ENCODE data around the gene AIFM3.

AIFM3 gene

DNA sequence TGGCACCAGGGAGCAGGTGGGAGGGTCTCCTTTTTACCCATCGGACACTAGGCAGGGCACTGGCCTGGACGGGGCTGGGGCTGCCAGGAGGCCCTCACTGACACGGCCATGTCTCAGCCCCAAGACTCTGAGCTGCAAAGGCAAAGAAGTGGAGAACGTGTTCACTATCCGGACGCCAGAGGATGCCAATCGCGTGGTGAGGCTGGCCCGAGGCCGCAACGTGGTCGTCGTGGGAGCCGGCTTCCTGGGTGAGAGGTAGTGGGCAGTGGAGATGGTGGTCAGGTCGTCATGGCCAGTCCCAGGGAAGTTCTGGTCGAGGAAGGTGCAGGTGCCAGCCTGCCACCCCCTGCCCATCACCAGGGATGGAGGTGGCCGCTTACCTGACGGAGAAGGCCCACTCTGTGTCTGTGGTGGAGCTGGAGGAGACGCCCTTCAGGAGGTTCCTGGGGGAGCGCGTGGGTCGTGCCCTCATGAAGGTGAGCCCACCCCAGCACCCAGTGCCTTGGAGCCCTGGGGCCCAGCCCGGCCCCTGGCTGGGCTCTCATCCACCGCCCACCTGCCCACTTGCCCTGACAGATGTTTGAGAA lies 9.3 kb downstream of the AIFM3 start:
- no peak for DNase-seq

DNA sequence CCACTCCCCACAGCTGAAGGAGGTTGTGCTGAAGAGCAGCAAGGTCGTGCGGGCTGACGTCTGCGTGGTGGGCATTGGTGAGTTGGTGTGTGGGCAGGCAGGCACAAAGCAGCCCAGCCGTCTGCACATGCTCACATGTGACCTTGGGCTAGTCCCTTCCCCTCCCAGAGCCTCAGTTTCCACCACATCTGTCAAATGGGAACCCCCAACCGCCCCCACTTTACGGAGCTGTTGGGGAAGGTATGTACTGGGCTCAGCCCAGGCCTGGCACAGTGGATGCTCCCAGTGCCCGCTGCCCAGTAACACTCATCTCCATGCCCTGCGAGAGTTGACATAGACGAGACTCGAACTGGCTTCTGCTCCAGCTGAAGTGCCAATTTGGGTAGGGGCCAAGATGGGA lies 10.0 kb downstream of the AIFM3 start:
- DNase-seq: no peak

DNA sequence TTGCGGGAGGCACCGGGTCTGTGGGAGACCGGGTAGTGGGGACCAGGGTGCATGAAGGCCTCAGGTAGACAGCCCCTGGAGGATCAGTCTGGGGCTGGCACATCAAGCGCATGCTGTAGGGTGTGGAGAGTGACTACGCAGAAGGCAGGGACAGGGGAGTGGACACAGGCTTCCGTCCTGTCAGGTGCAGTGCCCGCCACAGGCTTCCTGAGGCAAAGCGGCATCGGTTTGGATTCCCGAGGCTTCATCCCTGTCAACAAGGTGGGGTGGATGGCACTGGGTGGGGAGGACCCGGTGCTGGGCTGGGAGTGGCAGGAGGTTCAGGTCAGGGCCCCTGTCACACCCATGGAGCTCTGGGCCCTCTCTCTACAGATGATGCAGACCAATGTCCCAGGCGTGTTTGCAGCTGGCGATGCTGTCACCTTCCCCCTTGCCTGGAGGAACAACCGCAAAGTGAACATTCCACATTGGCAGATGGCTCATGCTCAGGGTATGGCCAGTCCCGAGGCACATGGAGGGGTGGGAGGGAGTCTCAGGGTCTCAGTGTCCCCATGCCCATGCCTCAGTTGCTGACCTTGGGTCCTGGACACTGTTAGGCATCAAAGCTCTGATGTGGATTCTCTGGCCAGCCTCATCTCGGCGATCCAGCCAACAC lies 10.6 kb downstream of the AIFM3 start:
- DNase-seq: no peak

DNA sequence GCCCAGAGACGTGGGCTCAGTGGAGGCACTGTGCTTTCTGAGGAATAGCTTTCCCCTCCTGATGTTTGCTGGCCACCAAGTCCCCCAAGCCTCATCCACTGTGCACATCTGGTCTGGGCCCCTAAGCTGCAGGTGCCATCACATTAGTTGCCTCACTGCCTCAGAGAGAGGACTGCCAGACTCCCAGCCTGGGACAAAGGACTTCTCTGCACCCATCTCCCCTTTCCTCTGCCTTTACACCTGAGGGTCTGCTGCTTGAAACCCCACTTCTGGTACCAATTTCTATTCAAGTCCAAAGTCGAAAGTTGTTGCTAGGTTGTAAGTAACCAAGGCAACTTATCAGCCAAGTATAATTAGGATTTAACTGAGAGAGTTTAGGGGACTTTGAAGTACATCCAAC lies 11.4 kb downstream of the AIFM3 start:
- DNase-seq: no peak

DNA sequence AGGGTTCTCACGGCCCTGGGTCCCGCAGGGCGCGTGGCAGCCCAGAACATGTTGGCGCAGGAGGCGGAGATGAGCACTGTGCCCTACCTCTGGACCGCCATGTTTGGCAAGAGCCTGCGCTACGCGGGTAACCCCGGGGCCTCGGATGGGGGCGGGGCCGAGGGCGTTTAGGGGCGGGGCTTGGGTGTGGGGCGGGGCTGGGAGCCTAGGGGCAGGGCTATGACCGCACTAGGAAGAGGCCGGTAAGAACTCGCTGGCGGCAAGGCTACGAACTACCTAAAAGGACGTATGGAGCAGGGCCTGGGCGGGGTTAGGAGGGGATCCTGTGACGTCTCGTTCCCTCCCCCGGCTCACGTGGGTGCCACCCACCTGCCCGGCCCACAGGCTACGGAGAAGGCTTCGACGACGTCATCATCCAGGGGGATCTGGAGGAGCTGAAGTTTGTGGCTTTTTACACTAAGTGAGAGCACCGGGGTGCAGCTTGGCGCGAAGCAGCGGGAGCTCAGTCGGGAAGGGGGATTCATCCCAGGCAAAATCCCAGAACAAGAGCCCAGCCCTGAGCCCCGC lies 12.3 kb downstream of the AIFM3 start:
- no peak for DNase-seq

DNA sequence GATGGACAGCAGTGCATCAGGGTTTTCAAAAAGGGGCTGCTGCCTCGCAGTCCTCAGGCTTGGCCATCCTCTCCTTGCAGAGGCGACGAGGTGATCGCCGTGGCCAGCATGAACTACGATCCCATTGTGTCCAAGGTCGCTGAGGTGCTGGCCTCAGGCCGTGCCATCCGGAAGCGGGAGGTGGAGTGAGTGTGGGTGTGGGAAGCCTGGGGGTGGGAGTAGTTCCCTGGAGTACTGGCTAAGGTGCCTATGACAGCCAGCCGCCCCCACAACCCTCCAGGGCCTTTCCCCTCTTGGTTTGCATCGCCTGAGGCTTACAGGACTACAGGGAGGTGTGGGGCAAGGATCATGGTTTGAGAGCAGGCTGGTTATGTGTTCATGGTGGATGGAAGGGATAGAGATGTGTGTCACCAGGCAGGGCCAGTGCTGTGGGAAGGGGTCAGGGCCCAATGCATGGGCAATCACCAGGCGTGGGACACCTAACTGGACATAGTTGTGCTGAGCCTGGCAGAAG lies 12.9 kb downstream of the AIFM3 start:
- no peak for DNase-seq

DNA sequence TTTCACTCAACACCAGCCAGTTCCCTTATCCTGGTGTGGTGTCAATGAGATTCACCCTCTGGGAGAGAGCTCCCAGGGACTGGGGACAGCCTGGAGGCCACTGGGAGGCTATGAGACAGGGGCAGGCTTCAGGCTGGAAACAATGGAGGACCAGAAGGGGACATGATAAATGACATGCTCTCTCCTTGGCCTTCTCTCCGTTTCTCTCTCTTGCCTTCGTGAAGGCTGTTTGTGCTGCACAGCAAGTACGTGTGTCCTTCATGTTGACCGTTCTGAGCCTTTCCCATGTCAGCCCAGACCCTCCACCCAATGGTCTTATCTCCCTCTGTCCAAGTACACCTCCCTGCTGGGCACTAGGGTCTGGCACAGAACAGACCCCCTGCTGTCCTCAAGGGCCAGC lies 13.5 kb downstream of the AIFM3 start:
- DNase-seq: no peak

DNA sequence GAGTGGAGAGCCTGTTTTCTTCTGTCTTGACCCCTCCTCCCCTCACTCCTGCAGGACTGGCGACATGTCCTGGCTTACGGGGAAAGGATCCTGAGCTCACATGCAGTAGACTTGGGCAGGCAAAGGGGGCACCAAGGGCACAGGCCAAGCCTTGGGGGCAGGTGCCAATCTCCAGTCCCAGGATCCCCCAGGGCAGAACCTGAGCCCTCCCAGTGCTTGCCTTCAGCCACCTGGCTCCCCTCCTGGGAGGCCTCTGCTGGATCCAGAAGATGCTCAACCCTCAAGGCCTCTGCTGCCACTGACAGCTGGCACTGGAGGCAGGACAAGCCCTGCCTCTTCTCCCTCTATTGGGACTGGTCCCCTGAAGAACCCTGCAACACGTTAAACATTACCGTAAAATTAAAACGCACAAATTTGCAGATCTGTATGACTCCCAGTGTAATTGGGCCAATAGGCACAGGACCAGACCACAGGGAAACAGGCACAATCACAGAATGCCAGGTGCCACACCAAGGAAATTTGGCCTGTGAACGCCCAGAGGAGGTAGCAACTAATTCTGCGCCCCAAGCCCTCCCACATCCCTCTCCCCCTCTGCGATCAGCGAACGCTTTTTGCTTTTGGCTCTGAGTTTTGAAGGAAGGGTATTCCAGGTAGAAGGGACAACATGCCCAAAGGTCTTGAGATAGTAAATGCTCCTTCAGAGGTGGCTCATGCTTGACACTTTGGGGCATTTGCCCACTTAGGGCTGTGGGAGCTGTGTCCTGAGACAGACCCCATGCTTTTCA lies 14.1 kb downstream of the AIFM3 start:
- no peak for DNase-seq

DNA sequence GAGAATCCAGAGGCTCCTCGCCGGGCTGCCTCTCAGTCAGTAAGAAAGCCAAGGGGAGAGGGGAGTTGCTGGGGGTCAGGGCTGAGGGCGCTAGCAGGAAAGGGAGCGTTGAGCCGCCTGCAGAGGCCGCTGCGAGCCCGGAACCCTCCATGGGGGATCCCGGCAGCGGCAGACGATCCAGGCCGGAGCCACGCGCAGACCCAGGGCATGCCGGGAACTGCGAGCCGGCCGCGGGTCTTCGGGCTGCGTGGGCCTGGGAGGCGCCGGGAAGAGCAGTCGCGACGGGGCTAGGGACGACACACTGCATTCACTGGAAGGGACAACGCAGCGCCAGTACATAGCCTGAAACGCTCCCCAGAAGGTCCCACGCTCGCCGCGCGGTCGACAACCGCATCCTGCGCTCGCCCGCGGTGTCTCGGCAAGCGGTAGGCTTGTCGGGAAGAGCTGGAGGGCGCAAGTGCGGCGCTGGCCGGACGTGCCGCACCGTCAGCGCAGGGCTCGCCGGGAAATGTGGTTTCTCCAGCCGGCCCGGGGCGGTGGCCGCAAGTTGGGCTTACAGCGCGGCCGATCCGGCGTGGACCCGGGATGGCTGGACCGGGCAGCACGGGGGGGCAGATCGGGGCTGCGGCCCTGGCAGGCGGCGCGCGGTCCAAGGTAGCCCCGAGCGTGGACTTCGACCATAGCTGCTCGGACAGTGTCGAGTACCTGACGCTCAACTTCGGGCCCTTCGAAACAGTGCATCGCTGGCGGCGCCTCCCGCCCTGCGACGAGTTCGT lies 14.9 kb downstream of the AIFM3 start, which contains the start of gene LZTR1:
Gene LZTR1, plus strand, starts transcription at position 511 of the 776 bp plus-strand sequence. Its CDS starts 75 bp downstream, at position 586.
- DNase-seq: peak; percentile 42

DNA sequence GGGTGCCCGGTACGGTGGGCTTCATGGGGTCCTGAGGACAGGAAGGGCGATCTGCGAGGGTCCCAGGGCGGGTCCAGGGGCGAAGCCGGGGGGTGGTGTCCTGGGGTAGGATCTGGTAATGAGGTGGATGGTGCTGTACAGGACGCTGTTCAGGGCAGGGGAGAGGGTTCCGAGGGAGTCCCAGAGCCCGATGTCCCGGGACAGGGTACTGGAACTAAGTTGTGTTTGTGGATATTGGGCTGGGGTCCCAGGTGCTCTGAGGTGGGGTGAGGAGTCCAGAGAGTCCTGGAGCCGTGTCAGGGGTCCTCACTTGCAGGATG lies 15.5 kb downstream of the AIFM3 start:
- no peak for DNase-seq

DNA sequence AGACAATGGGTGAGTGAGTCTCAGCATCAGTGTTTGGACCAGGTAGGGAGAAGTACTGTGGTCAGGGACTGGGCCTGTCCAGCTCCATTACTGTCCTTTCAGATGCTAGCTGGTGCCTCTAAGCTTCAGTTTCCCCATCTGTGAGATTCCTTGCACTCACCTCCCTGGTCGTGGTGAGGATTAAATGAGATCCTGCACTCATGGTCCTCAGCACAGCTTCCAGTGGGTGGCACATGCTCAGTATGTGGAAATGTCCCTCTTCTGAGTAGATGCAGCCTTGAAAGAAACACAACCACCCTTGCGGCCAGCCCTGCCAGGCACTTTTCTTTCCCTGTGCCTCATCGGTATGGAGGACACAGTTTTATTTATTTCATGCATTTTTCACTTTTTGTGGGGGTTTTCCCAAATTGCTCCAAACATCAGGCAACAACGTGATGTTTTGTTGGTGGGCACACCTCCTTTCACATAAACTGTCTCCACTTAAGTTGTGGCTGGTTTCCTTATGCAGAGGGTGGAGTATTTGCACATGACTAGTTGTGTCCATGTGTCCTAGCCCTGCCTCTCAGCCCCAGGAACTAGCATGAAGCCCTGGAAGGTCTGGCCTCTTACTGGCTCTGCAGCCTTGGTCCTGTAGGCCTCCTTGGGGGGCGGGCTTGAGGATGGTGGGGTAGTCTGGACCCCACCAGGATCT lies 16.2 kb downstream of the AIFM3 start:
- no peak for DNase-seq

DNA sequence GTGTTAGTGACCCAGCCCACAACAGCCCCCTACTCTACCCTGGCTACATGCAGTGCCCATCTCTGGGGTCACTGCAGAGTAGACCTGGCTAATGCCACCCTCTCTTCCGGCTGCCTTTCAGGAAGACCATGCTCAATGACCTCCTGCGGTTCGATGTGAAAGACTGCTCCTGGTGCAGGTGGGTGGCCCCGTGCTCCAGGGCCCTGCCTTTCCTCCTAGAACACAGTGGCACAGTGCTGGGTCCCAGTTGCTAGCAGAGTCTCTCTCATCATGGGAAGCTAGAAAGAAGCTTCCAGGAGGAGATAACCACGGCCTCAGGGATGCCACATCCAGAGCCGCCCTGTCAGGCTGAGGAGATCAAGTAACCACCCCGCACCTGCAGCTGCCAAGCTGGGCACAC lies 18.7 kb downstream of the AIFM3 start:
- no peak for DNase-seq

DNA sequence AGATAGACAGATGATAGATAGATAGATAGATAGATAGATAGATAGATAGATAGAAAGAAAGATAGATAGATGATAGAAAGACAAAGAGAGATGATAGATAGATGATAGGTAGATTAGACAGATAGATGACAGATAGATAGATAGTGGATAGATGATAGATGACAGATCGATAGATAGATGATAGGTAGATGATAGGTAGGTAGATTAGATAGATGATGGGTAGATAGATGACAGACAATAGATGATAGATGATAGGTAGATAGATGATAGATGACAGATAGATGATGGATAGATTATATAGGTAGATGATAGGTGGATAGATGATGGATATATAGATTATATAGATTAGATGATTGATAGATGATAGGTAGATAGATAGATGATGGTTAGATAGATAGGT lies 19.3 kb downstream of the AIFM3 start:
- no peak for DNase-seq

DNA sequence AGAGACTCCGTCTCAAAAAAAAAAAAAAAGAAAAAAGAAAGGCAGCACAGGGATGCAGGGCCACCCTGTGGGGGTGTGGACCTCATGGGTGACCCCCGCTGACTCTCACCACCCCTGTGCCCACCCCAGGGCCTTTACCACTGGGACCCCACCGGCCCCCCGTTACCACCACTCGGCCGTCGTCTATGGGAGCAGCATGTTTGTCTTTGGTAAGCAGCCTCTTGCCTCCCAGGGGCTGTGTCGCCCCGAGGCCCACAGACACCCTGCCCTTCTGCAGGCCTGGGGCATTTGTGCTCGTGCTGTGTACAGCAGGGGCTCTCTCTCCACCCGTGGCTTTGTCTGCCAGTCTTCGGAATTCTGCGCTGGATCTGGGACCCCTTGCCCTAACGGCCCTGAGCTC lies 20.3 kb downstream of the AIFM3 start:
- DNase-seq: no peak

DNA sequence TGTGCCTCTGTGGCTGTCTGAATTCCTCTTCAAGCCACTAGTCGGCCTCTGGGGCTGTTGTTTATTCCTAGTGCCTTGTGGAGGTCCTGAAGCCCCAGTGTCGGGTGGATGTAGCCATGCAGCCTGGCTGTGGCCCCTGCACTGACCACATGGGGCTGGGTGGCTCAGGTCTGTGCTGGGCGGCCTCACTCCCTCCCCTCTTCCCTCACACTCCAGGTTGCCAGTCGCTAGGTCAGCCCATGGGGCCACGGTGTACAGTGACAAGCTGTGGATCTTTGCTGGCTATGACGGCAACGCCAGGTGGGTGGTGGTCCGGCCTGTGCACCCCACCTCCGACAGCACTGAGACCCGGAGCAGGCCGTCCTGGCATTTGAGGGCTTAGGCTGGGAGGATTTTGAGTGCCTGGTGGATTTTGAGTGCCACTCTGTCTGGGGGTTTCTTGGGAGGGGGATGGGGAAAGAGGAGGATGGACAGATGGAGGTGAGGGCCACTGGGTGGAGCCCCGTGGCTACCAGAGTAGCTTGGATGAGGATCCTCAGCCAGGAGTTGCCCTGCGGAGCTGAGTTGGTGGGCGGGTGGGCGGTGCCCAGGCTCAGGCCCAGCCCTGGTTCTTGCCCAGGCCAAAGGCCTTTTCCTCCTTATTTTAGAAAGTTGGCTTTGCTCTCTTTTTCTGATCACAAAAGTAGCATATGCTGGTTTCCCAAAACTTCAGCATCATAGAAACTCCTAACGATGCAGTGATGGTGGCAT lies 21.7 kb downstream of the AIFM3 start:
- no peak for DNase-seq

DNA sequence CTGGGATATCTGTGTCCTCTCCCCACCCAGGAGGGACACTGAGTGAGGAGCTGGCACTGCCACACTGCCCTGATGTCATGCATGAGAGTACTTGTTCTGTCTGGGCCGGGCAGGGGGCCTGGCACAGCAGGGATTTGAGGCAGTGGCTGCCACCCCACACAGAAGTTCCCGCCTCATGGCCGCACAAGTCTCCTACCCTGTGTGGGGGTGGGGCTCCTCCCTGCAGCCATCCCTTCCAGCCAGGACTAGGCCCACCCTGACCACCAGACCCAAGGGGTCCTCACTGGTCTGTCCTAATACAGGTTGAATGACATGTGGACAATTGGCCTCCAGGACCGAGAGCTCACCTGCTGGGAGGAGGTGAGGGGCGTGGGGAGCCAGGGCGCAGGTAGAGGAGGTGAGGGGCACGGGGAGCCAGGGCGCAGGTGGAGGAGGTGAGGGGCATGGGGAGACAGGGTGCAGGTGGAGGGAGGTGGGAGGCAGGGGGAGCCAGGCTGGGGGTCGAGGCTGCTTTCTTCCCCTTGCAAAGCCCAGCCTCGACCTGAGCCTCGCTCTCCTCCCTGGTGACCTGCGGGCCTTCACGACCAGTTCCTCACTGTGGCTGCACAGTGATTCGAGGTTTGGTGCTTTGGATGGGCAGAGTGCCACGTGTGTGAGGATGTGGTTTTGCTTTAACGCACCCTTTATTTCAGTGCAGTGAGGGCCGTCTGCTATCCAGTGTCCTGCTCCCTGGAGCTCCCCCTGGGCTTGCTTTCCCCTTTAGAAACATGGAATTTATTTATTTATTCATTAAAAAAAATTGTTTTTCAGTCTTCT lies 22.5 kb downstream of the AIFM3 start:
- DNase-seq: no peak

DNA sequence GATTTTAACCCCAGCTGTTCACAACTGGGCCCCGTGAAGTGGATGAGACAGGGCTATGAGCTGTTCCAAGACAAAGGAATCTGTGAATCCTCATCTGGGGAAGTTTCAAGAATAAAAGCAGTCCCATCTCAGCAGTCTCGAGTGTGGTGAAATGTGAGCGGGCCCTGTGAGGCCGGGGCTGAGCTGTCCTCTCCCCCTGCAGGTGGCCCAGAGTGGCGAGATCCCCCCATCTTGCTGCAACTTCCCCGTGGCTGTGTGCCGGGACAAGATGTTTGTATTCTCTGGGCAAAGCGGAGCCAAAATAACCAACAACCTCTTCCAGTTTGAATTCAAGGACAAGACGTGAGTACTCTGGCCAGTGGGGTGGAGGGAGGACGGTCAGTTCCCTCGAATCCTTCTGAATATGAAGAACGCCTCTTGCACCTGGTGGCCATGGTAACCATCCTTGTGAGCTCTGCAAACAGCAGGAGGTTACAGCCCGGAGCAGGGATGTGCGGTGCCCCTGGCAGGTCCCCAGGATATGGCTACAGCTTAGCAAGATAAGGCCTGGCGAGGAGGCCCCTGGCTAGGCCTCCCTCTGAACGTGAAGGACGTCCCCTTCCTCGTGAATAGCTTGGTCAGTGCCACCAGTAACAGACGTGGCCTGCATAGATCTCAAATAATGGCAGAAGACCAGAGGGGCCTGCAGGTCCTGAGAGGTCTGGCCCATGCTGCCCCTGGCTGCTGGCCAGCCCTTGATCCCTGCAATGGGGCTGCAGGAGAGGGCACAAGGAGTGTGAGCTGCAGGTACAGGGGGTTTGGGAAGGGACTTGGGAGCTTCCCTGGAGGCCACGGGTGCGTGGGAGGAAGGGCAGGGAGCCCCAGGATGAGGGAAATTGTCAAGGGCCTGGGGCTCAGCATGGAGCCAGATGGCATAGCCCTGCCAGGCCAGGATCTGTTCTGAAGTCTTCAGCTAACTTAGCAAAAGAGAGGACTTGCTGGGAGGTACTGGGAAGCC lies 23.4 kb downstream of the AIFM3 start:
- DNase-seq: no peak

DNA sequence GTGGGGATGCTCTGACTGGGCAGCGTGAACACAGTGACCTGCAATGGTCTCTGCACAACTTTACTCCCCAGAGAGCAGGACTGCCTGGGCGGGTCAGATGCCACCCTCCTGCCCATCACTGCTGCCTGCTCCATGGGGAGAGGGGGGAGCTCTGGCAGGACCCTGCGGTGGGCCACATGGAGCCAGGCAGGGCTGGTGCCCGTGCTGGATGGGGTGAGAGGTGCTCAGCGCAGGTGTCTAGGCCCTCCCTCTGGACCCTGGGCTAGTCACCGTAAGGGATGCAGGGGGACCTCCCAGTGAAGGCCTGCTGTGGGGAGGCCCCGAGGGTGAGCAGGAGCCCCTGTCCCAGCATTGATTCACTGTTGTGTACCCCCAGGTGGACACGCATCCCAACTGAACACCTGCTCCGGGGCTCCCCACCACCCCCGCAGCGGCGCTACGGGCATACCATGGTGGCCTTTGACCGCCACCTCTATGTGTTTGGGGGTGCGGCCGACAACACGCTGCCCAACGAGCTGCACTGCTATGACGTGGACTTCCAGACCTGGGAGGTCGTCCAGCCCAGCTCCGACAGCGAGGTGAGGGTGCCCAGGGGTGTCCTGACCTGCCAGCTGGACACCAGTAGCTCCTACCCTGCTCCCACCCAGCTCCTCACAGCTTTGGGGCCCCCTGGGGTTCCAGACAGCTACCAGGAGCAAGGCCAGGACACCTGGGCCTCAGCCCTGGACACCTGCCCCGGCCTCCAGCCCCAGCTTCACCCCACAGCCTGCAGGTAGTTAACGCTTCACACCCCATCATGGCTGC lies 24.4 kb downstream of the AIFM3 start:
- DNase-seq: no peak

DNA sequence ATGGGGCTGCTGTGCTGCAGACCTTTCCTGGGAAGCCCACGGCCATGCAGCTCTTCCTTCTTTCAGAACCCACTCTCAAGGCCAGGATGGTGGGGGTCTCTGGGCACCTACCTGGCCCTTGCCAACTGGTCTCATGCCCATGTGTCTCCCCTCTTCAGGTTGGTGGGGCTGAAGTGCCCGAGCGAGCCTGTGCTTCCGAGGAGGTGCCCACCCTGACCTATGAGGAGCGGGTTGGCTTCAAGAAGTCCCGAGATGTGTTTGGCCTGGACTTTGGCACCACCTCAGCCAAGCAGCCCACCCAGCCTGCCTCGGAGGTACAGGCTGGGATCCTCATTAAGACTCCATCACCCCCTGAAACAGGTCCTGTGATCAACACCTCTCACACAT lies 25.0 kb downstream of the AIFM3 start:
- no peak for DNase-seq
